PC-3 (cell line): ENCODE measurements around the gene U2SURP. TPM values are rescaled to one million over a fixed set of nuclear protein-coding genes. Genes with fewer than 3 reads are reported as not detected.
"Not testable (repeated sequence)": the region's sequence is repeated elsewhere in the genome, so short reads cannot be mapped to it uniquely, and the experiment has no call there.

Source experiments
- ATAC-seq: fragments of 200-7000 bp; cut with Tn5 transposase; 2 replicates; pipeline ENCODE4 v1.9.1; 2020; ENCODE audit warnings: mild to moderate bottlenecking, moderate library complexity
- BruUV-seq: library from RNA; stranded (reverse); fragments of 400-500 nt; replicated peaks from 2 replicates; lab custom pipeline; 2021; lab: Mats Ljungman, UMichigan
- CTCF ChIA-PET: fragments of 300-600 bp; sonication (Branson Sonifier 250); formaldehyde crosslinking; loops from one replicate; lab custom pipeline; 2022; ENCODE audit warnings: antibody characterized with exemption; lab: Charles Lee
- POLR2A ChIA-PET: fragments of 300-600 bp; sonication (Branson Sonifier 250); formaldehyde crosslinking; loops from one replicate; lab custom pipeline; 2022; ENCODE audit warnings: antibody characterized with exemption; ENCODE audit not compliant: unreplicated experiment; lab: Charles Lee
- DNase-seq: peaks from one replicate; pipeline ENCODE4 v3.0.0-alpha.2; 2015
- H2AFZ ChIP-seq: fragments of 300-600 bp; sonication (generic); 2 replicates; pipeline ENCODE4 v1.6.0; 2016; ENCODE audit warnings: antibody characterized with exemption, low read length
- H3F3A ChIP-seq: fragments of 300-600 bp; sonication (generic); one replicate; pipeline ENCODE4 v1.6.0; 2017; ENCODE audit warnings: antibody characterized with exemption, low read length, control low read depth, mild to moderate bottlenecking; ENCODE audit not compliant: unreplicated experiment
- H3K27ac ChIP-seq: fragments of 300-600 bp; sonication (generic); 2 replicates; pipeline ENCODE4 v1.5.1; 2016; ENCODE audit warnings: mild to moderate bottlenecking, low read length
- H3K27me3 ChIP-seq: fragments of 300-600 bp; sonication (generic); 2 replicates; pipeline ENCODE4 v1.6.1; 2016; ENCODE audit warnings: low read length, mixed read lengths
- H3K36me3 ChIP-seq: fragments of 300-600 bp; sonication (generic); 2 replicates; pipeline ENCODE4 v1.6.1; 2016; ENCODE audit warnings: low read depth, mixed run types, low read length, mixed read lengths
- H3K4me1 ChIP-seq: fragments of 300-600 bp; sonication (generic); 2 replicates; pipeline ENCODE4 v1.5.1; 2016; ENCODE audit warnings: low read length; ENCODE audit not compliant: insufficient read depth
- H3K4me2 ChIP-seq: fragments of 300-600 bp; sonication (generic); 2 replicates; pipeline ENCODE4 v1.6.0; 2016; ENCODE audit warnings: low read length
- H3K4me3 ChIP-seq: fragments of 300-600 bp; sonication (generic); 2 replicates; pipeline ENCODE4 v1.5.1; 2016; ENCODE audit warnings: mild to moderate bottlenecking, low read length, mixed read lengths
- H3K79me2 ChIP-seq: fragments of 300-600 bp; sonication (generic); 2 replicates; pipeline ENCODE4 v1.6.1; 2017; ENCODE audit warnings: low read length, mixed read lengths
- H3K9ac ChIP-seq: fragments of 300-600 bp; sonication (generic); 2 replicates; pipeline ENCODE4 v1.6.0; 2016; ENCODE audit warnings: mild to moderate bottlenecking, low read length
- H3K9me2 ChIP-seq: fragments of 300-600 bp; sonication (generic); replicated peaks from 2 replicates; pipeline ENCODE4 v1.6.1; 2016; ENCODE audit warnings: mixed run types, low read length, mixed read lengths
- H3K9me3 ChIP-seq: fragments of 300-600 bp; sonication (generic); 2 replicates; pipeline ENCODE4 v1.6.1; 2016; ENCODE audit warnings: low read length, mixed read lengths
- H4K20me1 ChIP-seq: fragments of 300-600 bp; sonication (generic); 2 replicates; pipeline ENCODE4 v1.6.1; 2016; ENCODE audit warnings: low read length, mixed read lengths
- EZH2 ChIP-seq: fragments of 300-600 bp; sonication (generic); IDR thresholded peaks from one replicate; pipeline ENCODE4 v1.6.1; 2017; ENCODE audit warnings: antibody characterized with exemption, mild to moderate bottlenecking, low read length; ENCODE audit not compliant: unreplicated experiment
- EZH2phosphoT487 ChIP-seq: fragments of 300-600 bp; sonication (generic); IDR thresholded peaks from 2 replicates; pipeline ENCODE4 v1.6.1; 2018; ENCODE audit warnings: mild to moderate bottlenecking, antibody characterized with exemption, low read length, borderline replicate concordance
- intact Hi-C: fragments of 100-400 bp; cut with micrococcal nuclease; formaldehyde crosslinking; loops from 2 replicates; pipeline ENCODE4 v1.9.0; 2023
- total RNA-seq: library from RNA; depleted of rRNA; stranded (reverse); fragments of >200 nt; gene quantifications from 2 replicates; pipeline ENCODE4 v1.2.3, GENCODE V29; 2014
- TF ChIP-seq, protein P1 (sequence below): fragments of 300-600 bp; sonication (generic); conservative IDR thresholded peaks from 2 replicates; pipeline ENCODE4 v1.5.1; 2017; ENCODE audit warnings: antibody characterized with exemption, low read depth, mild to moderate bottlenecking, low read length

Gene U2SURP
- total RNA-seq, 1 experiment from 2014 or later, result 81.1 TPM

DNA sequence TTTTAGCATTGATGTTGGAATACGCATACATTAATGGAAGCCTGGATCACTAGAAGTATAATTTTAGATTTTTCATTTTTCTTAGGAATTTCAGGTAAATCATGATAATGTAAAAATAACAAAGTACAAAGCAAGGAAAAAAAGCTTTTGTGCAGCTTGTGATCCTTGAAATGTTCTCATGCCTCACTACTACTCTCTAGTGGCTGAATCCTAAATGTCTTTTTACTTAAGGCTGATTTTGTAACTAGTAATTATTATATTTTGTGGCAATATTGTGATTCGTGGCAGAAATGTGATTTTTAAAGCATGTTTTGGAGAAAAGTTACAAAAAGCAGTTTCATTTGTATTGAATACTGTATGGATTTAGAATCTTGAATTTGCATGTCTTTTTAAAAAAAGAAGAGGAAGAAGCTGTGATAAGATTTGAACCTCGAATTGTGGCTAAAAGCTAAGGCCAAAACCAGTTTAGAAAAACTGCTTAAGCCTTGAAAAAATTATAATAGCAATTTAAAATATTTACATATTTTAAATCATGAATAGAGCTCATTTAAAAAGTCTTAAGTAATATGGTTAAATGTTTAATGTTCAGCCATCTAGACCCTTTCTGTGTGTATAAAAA is 39.0 kb downstream of the U2SURP start:
- Histone ChIP-seq H3F3A (no peaks in the 10 kb centered on the region), H3K36me3 (peaks cover 19% of the 10 kb centered on the region), H3K4me2 (no peak overlapping the region), H4K20me1 (no peaks in the 10 kb centered on the region), H3K9ac (no peak overlapping the region), H3K4me1 (no peaks in the 10 kb centered on the region), H3K9me3 (no peaks in the 10 kb centered on the region), H3K79me2 (no peaks in the 10 kb centered on the region), H3K27ac (no peak overlapping the region), H2AFZ (no peak overlapping the region), H3K9me2 (no peaks in the 10 kb centered on the region), H3K4me3 (no peak overlapping the region), H3K27me3 (no peaks in the 10 kb centered on the region)
- DNase-seq, result peak; percentile 40
- ATAC-seq, result no peak
- TF ChIP-seq, protein P1, sequence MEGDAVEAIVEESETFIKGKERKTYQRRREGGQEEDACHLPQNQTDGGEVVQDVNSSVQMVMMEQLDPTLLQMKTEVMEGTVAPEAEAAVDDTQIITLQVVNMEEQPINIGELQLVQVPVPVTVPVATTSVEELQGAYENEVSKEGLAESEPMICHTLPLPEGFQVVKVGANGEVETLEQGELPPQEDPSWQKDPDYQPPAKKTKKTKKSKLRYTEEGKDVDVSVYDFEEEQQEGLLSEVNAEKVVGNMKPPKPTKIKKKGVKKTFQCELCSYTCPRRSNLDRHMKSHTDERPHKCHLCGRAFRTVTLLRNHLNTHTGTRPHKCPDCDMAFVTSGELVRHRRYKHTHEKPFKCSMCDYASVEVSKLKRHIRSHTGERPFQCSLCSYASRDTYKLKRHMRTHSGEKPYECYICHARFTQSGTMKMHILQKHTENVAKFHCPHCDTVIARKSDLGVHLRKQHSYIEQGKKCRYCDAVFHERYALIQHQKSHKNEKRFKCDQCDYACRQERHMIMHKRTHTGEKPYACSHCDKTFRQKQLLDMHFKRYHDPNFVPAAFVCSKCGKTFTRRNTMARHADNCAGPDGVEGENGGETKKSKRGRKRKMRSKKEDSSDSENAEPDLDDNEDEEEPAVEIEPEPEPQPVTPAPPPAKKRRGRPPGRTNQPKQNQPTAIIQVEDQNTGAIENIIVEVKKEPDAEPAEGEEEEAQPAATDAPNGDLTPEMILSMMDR, result peak; percentile 57
- TF ChIP-seq EZH2phosphoT487 (no peak), EZH2 (no peak)
- intact Hi-C loops, result no loop called here
- ChIA-PET CTCF (interaction anchor here (0.6 kb wide), 1 partner anchor 244 kb away, joined by 6 read pairs; no protein-coding TSS in a partner anchor), POLR2A (interaction anchor here (0.6 kb wide), 1 partner anchor 163 kb away, joined by 5 read pairs; no protein-coding TSS in a partner anchor)
- BruUV-seq, result no TSS peak

DNA sequence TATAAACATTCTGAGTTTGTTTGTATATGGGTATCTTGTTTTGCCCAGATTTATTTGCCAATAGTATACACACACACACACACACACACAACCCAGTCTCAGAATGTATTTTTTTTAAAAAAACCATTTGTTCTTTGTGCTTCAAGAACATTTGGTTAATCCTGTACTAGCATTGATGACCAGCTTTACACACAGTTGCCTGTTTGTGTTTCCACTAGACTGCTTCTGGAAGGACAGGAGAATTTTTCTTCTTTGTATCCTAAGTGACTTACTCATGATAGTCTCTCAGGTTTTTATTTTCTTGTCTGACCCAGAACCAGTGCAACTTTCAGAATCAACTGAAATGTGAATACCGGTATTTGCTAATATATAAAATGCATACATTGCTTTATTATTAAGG is 40.5 kb downstream of the U2SURP start:
- no peak overlapping the region for H2AFZ ChIP-seq
- H3K9me2 ChIP-seq, result no peaks in the 10 kb centered on the region
- H3K4me3 ChIP-seq, result no peak overlapping the region
- H3K9ac ChIP-seq, result no peak overlapping the region
- POLR2A ChIA-PET, result no interaction called here
- H3K27me3 ChIP-seq, result no peaks in the 10 kb centered on the region
- no peak overlapping the region for H3K4me2 ChIP-seq
- no peaks in the 10 kb centered on the region for H4K20me1 ChIP-seq
- intact Hi-C loops, result no loop called here
- peaks cover 23% of the 10 kb centered on the region for H3K36me3 ChIP-seq
- no peaks in the 10 kb centered on the region for H3F3A ChIP-seq
- H3K79me2 ChIP-seq, result no peaks in the 10 kb centered on the region
- no peaks in the 10 kb centered on the region for H3K4me1 ChIP-seq
- ATAC-seq, result no peak
- H3K27ac ChIP-seq, result no peak overlapping the region
- CTCF ChIA-PET, result no interaction called here
- no peak for TF ChIP-seq EZH2phosphoT487
- BruUV-seq, result no TSS peak
- no peaks in the 10 kb centered on the region for H3K9me3 ChIP-seq
- DNase-seq, result no peak

DNA sequence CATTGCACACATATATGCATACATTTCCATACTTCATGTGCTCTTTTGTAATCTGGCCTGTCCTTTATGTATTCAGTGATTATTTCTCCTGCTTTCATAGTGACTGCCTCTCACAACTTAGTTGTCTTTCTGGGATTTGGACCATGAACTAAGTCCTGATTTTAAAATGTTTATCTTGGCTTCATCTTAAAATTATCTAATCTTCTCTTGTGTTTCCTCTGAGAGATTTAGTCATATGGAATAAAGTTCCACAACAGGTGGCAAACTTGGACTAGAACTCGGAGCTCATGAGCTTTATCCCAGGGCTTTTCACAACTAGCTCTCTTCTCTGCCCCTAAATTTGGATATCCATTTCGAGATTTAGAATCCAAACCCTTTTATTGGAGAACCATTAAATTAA is 44.3 kb downstream of the U2SURP start:
- intact Hi-C loops, result no loop called here
- ChIA-PET POLR2A (no interaction called here), CTCF (interaction anchor here (0.6 kb wide), 1 partner anchor 41 kb away, joined by 9 read pairs; no protein-coding TSS in a partner anchor)
- no TSS peak for BruUV-seq
- H3K9me2 ChIP-seq, result no peaks in the 10 kb centered on the region
- no peak overlapping the region for H3K4me3 ChIP-seq
- H3K4me2 ChIP-seq, result no peak overlapping the region
- TF ChIP-seq, protein P1, result no peak
- no peak for TF ChIP-seq EZH2
- TF ChIP-seq EZH2phosphoT487, result no peak
- H3K9me3 ChIP-seq, result no peaks in the 10 kb centered on the region
- no peaks in the 10 kb centered on the region for H3K27me3 ChIP-seq
- H3K36me3 ChIP-seq, result peaks cover 15% of the 10 kb centered on the region
- H3K9ac ChIP-seq, result no peak overlapping the region
- no peak overlapping the region for H2AFZ ChIP-seq
- ATAC-seq, result no peak
- no peaks in the 10 kb centered on the region for H3K4me1 ChIP-seq
- no peaks in the 10 kb centered on the region for H3K79me2 ChIP-seq
- DNase-seq, result no peak
- no peak overlapping the region for H3K27ac ChIP-seq
- H3F3A ChIP-seq, result no peaks in the 10 kb centered on the region
- H4K20me1 ChIP-seq, result no peaks in the 10 kb centered on the region

DNA sequence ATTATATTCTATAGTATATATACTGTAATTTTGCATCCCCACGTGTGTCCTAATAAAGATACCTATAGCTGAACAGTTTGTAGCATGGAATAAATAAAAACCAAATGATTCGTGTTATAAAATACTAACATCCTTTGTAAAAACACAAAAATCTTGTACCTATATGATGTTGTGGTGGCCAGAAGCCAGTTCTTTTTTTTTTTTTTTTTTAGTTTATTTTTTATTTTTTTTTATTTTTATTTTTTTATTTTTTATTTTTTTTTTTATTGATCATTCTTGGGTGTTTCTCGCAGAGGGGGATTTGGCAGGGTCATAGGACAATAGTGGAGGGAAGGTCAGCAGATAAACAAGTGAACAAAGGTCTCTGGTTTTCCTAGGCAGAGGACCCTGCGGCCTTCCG is 44.7 kb downstream of the U2SURP start:
- H2AFZ ChIP-seq, H3K27ac ChIP-seq, H3F3A ChIP-seq, H3K79me2 ChIP-seq, CTCF ChIA-PET, POLR2A ChIA-PET, BruUV-seq, H3K4me3 ChIP-seq, H3K4me2 ChIP-seq, intact Hi-C loops, ATAC-seq, H4K20me1 ChIP-seq, H3K9me2 ChIP-seq, DNase-seq, H3K4me1 ChIP-seq, H3K9ac ChIP-seq, H3K27me3 ChIP-seq, H3K9me3 ChIP-seq: not testable (repeated sequence)
- H3K36me3 ChIP-seq, result peaks cover 19% of the 10 kb centered on the region
